Stimulated activated CD8-positive, alpha-beta memory T cell treated with anti-CD3 and anti-CD28 coated beads, Interleukin-4, amount 100 ng/mL, for 1 hour (primary cell): ENCODE data around the gene GLYR1.

Experiments
- DNase-seq, 2 donors: peaks; one replicate each; pipeline ENCODE4 v3.0.0-alpha.2; 2020; ENCODE audit warnings: low read depth in 2 of 2, low spot score in 1 of 2

Gene GLYR1

GRCh38 chr16:4811242-4811641 lies 35.8 kb downstream of the GLYR1 start:
- no peak for DNase-seq

GRCh38 chr16:4806280-4806679 lies 40.8 kb downstream of the GLYR1 start:
- DNase-seq: no peak

GRCh38 chr16:4805231-4805630 lies 41.9 kb downstream of the GLYR1 start:
- DNase-seq: no peak

GRCh38 chr16:4803898-4804762 lies 43.0 kb downstream of the GLYR1 start:
- no peak for DNase-seq

GRCh38 chr16:4803401-4803844 lies 43.7 kb downstream of the GLYR1 start:
- no peak for DNase-seq

- peak; percentile 72 for DNase-seq
These were observed 44.3 kb downstream of the GLYR1 start for GRCh38 chr16:4802659-4803287.

- peak; percentile 44 to 57 for DNase-seq
These were observed 45.0 kb downstream of the GLYR1 start, which contains the start of gene ROGDI for GRCh38 chr16:4801962-4802658. ROGDI (minus strand) TSS chr16:4802633; CDS start chr16:4802571, 62 bp downstream.

- DNase-seq: no peak
These were observed 45.8 kb downstream of the GLYR1 start for GRCh38 chr16:4801051-4801961.

GRCh38 chr16:4800290-4801041 lies 46.6 kb downstream of the GLYR1 start:
- DNase-seq: no peak

- DNase-seq: no peak
These were observed 47.8 kb downstream of the GLYR1 start for GRCh38 chr16:4799171-4799855.

- no peak for DNase-seq
These were observed 48.6 kb downstream of the GLYR1 start for GRCh38 chr16:4798456-4798855.

GRCh38 chr16:4797805-4798252 lies 49.3 kb downstream of the GLYR1 start:
- no peak for DNase-seq

GRCh38 chr16:4796982-4797804 lies 49.9 kb downstream of the GLYR1 start:
- no peak for DNase-seq

GRCh38 chr16:4795828-4796572 lies 51.1 kb downstream of the GLYR1 start:
- no peak for DNase-seq

- no peak for DNase-seq
These were observed 51.8 kb downstream of the GLYR1 start, which contains the start of gene SMIM22 for GRCh38 chr16:4795181-4795827. SMIM22 (plus strand) TSS chr16:4795369; CDS start chr16:4795735, 366 bp downstream.

- DNase-seq: no peak
These were observed 54.1 kb downstream of the GLYR1 start for GRCh38 chr16:4792951-4793513.

GRCh38 chr16:4790871-4791270 lies 56.2 kb downstream of the GLYR1 start:
- no peak for DNase-seq
